ENCODE measurements around the gene SELENOO. TPM values are rescaled to one million over a fixed set of nuclear protein-coding genes. Genes with fewer than 3 reads are reported as not detected.

Gene SELENOO
- total RNA-seq, 1 experiment from 2014 or later = 19.0 TPM

DNA sequence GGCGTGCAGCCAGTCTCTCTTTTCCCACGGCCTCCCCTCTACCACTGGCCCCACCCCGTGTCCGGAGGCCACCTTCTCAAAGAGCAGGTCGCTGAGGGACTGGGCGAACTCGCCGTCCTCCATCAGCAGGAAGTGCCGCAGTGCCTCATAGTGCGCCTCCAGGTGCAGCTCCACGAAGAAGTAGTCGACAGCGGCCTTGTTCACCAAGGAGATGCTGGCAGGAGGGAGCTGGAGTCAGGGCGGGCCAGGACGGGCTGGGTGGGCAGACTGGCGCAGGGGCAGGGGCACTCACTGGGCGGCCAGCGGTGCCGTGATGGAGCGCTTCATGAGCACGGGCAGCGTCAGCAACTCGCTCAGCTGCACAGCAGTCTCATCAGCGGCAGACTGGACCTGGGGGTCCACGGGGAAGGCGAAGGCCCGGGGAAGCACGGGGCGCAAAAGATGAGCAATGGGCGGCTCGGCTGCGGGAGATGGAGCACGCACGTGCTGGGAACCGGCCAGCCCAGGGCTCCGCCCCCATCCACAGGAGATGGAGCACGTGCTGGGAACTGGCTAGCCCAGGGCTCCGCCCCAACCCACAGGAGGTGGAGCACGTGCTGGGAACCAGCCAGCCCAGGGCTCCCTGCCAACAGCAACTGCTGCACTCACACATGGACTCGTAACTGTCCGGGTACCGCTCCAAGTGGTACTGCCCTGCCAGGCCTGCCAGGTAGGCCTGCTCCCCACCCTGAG is 18.4 kb downstream of the SELENOO start:
- no CpG with 5 or more reads among the region's 42 CpGs for WGBS (ENCODE audit: extremely low coverage, insufficient read length, low lambda C conversion rate)
- TF ChIP-seq, protein P1, sequence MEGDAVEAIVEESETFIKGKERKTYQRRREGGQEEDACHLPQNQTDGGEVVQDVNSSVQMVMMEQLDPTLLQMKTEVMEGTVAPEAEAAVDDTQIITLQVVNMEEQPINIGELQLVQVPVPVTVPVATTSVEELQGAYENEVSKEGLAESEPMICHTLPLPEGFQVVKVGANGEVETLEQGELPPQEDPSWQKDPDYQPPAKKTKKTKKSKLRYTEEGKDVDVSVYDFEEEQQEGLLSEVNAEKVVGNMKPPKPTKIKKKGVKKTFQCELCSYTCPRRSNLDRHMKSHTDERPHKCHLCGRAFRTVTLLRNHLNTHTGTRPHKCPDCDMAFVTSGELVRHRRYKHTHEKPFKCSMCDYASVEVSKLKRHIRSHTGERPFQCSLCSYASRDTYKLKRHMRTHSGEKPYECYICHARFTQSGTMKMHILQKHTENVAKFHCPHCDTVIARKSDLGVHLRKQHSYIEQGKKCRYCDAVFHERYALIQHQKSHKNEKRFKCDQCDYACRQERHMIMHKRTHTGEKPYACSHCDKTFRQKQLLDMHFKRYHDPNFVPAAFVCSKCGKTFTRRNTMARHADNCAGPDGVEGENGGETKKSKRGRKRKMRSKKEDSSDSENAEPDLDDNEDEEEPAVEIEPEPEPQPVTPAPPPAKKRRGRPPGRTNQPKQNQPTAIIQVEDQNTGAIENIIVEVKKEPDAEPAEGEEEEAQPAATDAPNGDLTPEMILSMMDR (conservative IDR thresholded peaks at IDR 0.05) = no peak
- no peak overlapping the region for H2BK15ac ChIP-seq (ENCODE audit: low read depth, low read length)
- peaks cover 3% of the 10 kb centered on the region for H4K20me1 ChIP-seq (ENCODE audit: control insufficient read depth, insufficient read depth, insufficient read length)
- Mint-ChIP-seq H3K36me3 (ENCODE audit: insufficient read depth in 1 of 3, low read depth in 3 of 3) (peaks cover 20 to 79% (median 66%) of the 10 kb centered on the region in 3 experiments), H3K4me3 (no peak overlapping the region), H3K27me3 (ENCODE audit: low read depth) (no peaks in the 10 kb centered on the region), H3K4me1 (peaks cover 5 to 9% of the 10 kb centered on the region in 2 experiments), H3K9me3 (no peaks in the 10 kb centered on the region), H3K27ac (peak overlapping the region in 1 of 3 experiments; percentile 81; a peak in 2 of 7 replicates)
- H3K9ac ChIP-seq (ENCODE audit: extremely low read depth, insufficient read length, low read length) = no peak overlapping the region
- H2BK20ac ChIP-seq (ENCODE audit: low read depth, low read length, poor library complexity, severe bottlenecking) = no peak overlapping the region
- no peak overlapping the region for H2AK5ac ChIP-seq (ENCODE audit: insufficient read length, low read length)
- no peak overlapping the region for H3K4me2 ChIP-seq (ENCODE audit: insufficient read depth, insufficient read length, low read length)
- H3K79me2 ChIP-seq (ENCODE audit: insufficient read depth, low read length) = 0 out of 2 replicates have a peak, but pooled peaks cover 3% of the 10 kb centered on the region
- H3K23me2 ChIP-seq (ENCODE audit: insufficient read length, low read depth, low read length, poor library complexity, severe bottlenecking) = no peaks in the 10 kb centered on the region
- H4K91ac ChIP-seq (ENCODE audit: insufficient read length, low read depth, low read length) = no peak overlapping the region
- H3K4me1 ChIP-seq (ENCODE audit: insufficient read depth, low read length) = no peaks in the 10 kb centered on the region
- no peak overlapping the region for H4K8ac ChIP-seq (replicated peaks; ENCODE audit: insufficient read length, low read depth, low read length)
- no peak overlapping the region for H3K23ac ChIP-seq (ENCODE audit: insufficient read length, low read depth, low read length)
- no peaks in the 10 kb centered on the region for H3K27me3 ChIP-seq (ENCODE audit: insufficient read depth, low read length)
- no peaks in the 10 kb centered on the region for H3K9me3 ChIP-seq (ENCODE audit: control insufficient read depth, low read depth, low read length)
- no peak overlapping the region for H3K56ac ChIP-seq (ENCODE audit: insufficient read length, low read depth, low read length)
- no peak overlapping the region for H2BK5ac ChIP-seq (ENCODE audit: insufficient read length, low read length)
- peak; percentile 77 for DNase-seq
- H3T11ph ChIP-seq (ENCODE audit: low read length) = no peak overlapping the region
- H4K5ac ChIP-seq (ENCODE audit: insufficient read length, low read depth, low read length) = no peak overlapping the region
- no peak overlapping the region for H2BK120ac ChIP-seq (ENCODE audit: low read depth, low read length, poor library complexity, severe bottlenecking)
- H3K79me1 ChIP-seq (ENCODE audit: insufficient read depth, low read depth, low read length, poor library complexity, severe bottlenecking) = no peaks in the 10 kb centered on the region
- no peak overlapping the region for H3K14ac ChIP-seq (ENCODE audit: insufficient read depth, low read length)
- no peak overlapping the region for H2AFZ ChIP-seq (ENCODE audit: low read length)
- H3K4ac ChIP-seq (ENCODE audit: low read depth, low read length) = no peak overlapping the region
- no peak overlapping the region for H2BK12ac ChIP-seq (ENCODE audit: insufficient read length, low read depth, low read length)
- H3K18ac ChIP-seq (ENCODE audit: insufficient read length, low read depth, low read length) = no peak overlapping the region
- H3K27ac ChIP-seq (ENCODE audit: insufficient read length, low read depth, low read length) = no peak overlapping the region

Measured in H9 (cell line).